Activated T-helper 1 cell treated with Interleukin-2 at 50 U/mL for 16 hours (primary cell): ENCODE results near the gene SLC22A7.

Experiments
- DNase-seq: peaks from one replicate; pipeline ENCODE4 v3.0.0-alpha.2; 2020; ENCODE audit warnings: low read depth

The SLC22A7 gene

DNA sequence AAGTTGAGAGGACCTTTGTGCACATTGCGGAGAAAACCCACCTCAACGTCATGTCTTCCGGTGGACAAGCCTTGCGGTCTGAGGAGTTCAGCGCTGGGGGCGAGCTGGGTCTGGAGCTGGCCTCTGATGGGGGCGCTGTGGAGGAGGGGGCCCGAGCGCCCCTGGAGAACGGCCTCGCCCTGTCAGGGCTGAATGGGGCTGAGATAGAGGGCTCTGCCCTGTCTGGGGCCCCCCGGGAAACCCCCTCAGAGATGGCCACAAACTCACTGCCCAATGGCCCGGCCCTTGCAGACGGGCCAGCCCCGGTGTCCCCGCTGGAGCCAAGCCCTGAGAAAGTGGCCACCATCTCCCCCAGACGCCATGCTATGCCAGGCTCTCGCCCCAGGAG, 14.6 kb upstream of the SLC22A7 start:
- no peak for DNase-seq

DNA sequence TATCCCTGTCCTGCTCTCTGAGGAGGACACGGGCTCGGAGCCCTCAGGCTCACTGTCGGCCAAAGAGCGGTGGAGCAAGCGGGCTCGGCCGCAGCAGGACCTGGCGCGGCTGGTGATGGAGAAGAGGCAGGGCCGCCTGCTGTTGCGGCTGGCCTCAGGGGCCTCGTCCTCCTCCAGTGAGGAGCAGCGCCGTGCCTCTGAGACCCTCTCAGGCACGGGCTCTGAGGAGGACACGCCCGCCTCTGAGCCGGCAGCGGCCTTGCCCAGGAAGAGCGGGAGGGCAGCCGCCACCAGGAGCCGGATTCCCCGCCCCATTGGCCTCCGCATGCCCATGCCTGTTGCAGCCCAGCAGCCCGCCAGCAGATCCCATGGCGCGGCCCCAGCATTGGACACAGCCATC, 14.2 kb upstream of the SLC22A7 start:
- no peak for DNase-seq

DNA sequence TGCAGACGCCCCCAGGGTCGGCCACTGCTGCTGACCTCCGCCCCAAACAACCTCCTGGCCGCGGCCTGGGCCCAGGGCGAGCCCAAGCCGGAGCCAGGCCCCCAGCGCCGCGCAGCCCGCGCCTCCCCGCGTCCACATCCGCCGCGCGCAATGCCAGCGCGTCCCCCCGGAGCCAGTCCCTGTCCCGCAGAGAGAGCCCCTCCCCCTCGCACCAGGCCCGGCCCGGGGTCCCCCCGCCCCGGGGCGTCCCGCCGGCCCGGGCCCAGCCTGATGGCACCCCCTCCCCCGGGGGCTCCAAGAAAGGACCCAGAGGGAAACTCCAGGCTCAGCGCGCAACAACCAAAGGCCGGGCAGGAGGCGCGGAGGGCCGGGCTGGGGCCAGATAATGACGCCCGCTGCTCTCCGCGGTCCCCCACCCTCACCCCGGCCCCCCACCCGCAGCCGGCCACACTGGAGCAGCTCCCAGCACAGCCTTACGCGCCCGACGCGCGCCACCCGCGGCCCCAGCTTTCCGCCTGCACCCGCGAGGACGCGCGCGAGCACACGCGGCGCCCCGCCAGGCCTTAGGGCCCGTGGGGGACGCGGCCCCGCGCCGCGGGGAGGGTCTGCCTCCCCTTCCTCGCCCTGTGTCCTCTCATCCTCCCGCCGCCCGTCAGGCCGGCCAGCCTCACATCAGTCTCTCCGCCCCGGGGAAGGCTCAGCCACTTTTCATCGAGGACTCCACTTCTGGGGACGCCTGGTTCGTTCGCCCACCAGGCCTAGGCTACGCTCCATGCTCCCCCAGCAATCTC, 12.9 kb upstream of the SLC22A7 start:
- DNase-seq: no peak

DNA sequence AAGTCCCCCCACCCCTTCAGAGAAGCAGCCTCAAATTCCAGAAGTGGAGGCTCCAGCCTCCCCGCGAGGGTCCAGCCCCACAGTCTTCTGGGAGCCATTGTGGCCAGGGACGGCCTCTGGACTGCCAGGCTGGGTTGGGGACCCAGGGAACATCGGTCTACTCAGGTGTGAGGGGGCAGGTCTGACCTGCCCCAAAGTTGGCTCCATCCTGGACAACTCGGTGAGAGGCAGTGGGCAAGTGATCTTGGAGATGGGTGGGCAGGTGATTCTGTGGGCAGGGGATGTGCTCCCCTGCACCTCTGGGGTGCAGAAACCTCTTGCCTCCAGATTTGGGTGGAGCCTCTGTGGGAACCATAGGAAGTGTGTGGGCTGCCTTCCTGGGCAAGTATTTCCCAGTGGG, 12.2 kb upstream of the SLC22A7 start:
- no peak for DNase-seq

DNA sequence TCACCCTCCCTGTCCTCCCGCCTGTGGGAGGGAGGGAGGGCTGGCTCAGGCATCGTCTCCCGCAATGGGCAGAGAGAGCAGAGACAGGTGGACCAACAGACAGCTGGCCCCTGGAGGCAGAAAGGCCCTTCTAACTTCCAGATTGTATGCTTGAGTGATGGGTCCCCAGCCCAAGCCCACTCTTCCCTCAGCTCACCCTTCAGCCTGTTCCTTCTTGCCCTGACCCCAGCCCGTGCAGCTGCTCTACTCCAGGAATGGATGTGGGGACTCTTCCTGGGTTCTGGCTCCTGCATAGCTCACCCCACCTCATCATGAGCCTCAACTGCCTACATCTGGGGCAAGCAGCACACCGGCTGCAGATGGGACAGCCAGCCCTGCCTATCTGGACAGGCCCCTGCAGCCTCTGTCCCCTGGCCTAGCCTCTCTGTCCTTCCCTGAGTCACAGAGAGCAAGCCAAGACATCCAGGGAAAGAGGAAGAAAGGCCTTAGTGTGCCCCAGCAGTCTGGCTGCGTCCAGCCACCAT, 11.5 kb upstream of the SLC22A7 start:
- no peak for DNase-seq

DNA sequence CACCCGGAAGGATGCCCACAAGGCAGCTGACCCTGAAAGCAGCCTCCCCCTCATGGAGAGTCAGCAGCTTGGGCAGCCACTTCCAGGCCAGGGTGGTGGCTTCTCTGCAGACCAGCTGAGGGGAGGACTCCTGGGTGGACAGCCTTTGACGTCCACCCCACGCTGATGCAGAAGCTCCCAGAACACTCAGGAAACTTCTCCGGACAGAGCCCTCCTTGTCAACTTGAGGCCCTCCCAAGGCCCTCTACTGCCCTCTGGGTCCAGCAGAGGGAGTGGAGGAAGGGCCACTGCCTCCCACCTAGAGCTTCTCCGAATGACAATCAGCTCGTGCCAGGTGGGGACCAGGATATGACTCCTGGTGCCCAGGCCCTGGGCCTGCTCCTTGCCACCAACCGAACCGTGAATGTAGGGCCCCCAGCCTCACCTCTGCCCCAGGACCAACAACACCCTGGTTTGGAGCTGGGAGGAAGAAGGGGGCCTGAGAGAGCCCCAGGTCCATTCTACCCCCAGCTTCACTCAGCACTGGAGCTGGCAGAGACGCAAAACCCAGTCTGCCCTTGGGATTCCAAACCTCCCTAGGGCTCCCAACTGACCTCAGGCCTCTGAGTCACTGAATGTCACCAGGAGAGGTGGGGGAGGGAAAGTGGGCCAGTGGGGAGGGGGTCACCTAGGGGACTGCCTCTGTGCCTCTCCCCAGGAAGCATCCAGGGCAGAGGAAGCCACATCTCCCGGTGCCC, 10.9 kb upstream of the SLC22A7 start:
- DNase-seq: no peak

DNA sequence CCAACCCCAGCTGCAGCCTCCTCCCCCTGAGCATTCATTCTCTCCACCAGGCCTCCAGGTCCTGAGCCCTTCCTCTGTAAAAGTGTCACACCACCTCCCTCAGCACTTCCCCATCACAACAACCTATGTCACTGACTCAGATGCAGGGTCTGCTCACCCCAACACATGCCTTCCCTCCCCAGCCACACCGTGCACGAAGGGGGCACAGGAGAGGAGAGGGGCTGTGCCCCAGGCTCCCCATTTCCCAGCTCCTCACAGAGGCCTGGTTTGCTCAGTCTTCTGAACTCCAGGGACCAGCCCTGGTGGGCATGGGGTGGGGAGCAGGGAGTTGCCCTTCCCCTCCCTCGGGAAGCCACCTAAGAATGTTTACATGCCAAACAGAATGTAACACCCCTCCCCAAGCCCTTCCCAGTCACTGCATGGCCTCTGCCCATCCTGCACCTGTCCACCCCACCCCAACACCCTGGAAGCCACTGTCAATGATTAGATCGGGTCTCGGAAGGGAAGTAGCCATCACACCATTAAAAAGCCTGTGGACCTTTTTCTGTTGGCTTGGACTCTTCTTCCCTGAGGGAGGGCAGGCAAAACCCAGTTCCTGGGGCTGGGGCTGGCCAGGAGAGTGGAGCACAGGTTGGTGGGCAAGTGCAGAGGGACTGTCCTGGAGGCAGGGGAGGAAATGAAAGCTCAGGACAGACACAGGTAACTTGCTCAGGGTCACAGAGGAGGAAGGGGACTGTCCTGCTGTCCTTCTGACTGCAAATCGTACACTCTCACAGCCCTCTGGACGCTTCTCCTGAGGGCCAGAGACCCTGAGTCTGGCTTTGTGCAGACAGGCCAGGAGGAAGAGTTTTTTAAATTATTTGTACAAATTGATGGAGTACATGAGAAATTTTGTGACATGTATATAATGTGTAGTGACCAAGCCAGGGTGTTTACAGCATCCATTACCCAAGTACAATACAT, 10.1 kb upstream of the SLC22A7 start:
- DNase-seq: no peak

DNA sequence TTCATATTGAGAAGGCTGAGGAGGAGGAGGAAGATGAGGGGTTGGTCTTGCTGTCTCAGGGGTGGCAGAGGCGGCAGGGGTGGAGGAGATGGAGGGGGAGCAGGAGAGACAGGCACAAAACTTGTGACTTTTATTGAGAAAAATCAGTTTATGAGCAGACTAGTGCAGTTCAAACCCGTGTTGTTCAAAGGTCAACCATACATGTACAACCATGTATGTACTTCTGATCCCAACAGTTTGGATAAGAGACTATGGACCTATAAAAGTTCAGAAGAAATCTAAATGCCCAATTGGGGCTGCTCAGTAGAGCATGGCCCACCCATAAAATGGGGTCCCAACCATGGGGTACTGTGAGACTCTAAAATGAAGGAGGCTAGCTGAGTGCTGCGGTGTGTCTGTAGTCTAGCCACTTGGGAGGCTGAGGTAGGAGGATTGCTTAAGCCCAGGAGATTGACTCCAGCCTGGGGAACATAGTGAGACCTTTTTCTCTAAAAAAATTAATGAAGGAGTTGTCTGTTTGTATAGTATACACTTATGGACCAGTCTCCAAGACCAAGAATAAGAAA, 7.6 kb upstream of the SLC22A7 start:
- no peak for DNase-seq

DNA sequence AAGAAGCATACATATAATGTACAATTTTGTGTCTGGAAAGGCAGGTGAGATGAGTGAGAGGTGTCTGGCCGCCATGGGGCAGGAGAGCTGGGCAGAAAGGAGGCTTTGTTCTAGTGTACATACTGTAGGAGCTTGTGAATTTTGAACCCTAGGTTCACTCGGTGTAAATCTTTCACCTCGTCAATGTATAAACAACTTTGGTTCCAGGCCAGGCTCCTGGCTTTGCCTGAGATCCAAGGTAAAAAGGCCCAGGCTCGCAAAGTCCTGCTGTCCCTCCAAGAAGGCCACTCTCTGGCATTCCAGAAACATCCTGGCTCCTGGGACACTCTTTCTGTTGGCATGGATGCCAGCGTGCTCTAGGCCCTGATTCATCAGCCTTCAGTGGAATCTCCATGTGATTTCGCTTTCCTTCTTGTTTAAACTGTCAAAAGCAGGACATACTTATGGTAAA, 7.1 kb upstream of the SLC22A7 start:
- DNase-seq: no peak

DNA sequence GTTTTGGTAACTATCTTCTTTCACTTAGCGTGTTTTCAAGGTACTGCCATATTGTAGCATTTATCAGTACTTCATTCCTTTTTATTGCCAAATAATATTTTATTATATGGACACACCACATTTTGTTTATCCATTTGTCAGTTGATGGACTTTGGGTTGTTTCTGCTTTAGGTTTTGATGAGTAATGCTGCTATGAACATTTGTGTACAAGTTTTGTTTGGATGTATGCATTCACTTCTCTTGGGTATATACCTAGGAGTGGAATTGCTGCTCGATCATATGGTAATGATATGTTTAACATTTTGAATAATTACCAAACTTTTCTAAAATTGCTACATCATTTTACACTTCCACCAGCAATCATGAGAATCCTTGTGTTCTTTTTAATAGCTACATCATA, 6.4 kb upstream of the SLC22A7 start:
- DNase-seq: no peak

DNA sequence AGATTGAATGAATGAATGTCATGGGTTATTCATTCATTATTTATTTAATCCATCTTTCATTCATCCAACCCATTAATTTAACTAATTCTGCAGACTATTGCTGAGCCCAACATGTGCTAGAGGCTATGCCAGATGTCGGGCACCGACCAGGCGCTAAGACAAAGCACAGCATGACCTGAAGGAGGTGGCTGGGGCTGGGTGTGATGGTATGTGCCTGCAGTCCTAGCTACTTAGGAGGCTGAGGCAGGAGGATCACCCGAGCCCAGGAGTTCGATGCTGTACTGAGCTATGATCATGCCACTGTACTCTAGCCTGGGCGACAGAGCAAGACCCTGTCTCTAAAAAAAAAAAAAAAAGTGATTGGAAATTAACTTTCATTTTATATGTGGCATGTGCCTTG, 5.7 kb upstream of the SLC22A7 start:
- no peak for DNase-seq

DNA sequence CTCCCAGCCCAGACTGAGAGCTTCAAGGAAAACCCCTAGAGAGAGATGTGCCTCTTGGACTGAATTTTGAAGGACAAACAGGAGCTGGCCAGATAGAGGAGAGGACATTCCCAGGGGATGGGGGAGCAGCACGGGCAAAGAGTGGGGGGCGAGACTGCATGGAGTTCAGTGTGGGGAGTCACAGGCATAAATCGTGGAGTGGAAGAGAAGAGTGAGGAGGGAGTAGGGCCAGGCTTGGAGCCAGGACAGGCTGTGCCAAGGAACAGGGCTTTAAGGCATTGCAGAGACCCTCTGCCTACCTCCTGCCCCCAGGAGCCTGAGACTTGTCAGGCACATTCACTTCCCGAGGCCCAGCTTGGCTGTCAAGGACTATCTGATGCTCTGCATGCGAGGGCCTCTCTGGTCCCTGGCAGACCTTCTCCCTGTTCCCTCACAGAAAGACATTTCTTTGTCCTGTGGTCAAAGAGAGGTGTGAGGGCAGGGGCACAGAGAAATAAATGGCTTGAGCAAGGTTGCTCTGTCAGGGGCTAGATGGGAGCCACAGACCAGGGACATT, 5.2 kb upstream of the SLC22A7 start:
- no peak for DNase-seq

DNA sequence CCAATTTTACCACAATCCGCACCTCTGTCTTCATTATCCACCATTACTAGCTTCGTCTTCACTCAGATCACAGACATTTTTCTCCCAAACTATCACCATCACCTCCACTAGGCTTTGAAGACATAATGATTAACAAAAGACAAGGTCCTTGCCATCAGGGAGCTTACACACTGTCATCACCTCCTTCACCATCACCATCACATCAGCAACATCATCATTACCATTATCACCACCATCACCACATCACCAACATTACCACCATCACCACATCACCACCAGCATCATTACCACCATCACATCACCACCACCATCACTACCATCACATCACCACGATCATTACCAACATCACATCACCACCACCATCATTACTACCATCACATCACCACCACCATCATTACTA, 4.4 kb upstream of the SLC22A7 start:
- no peak for DNase-seq

DNA sequence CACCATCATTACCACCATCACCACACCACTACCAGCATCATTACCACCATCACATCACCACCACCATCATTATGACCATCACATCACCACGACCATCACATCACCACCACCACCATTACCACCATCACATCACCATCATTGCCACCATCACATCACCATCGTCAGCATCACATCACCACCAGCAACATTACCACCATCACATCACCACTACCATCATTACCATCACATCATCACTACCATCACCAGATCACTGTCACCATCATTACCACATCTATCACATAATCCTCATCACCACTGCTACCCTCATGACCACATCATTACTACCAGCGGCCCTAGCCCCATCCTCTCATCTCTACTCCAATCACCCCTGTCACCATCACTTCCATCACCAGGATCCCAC, 3.5 kb upstream of the SLC22A7 start:
- no peak for DNase-seq

DNA sequence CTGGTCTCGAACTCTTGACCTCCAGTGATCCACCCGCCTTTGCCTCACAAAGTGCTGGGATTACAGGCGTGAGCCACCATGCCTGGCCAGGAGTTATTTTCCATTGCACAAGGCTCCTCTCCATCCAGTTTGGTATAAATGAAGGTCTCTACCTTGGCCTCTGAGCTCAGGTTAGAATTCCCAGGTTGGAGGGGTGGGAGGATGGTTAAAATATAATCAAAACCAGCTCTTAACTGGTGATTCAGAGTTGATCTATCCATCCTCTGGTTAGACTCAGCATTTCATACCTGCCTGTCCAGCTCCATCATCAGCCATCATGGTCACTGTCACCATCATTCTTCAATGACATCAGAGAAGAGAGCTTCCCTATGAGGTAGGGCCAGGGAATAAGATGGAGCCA, 2.6 kb upstream of the SLC22A7 start:
- DNase-seq: no peak

DNA sequence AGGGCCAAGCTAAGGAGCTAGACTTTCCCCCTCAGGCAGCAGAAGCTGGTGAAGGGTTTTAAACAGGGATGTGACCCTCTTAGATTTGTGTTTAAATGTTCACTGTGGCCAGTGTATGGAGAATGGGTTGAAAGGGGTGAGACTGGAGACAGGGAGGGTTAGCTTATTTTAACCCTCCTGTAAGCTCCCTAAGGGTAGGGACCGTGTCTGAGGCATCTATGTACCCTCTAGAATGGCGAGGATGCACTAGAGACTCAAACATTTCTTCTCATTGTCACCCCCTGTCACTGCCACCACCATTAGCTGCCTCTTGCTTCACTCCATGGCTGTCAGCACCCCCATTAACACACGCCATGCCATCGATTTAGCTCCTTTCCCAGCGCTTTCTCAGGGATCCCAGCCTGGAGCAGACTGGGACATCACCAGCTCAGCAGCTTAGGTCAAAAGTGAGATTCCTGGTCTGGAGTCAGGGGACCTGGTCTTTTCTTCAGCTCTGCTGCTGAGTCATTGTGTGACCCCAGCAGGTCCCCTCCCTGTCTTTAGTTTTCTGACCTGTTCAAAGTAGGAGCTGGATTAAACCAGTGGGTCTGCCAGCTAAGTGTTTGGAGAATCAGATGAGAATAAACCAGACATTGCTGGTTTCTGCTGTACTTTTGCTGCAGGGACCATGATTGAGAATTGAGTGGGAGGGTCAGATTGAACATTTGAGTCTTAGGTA, 1.1 kb upstream of the SLC22A7 start:
- DNase-seq: no peak

DNA sequence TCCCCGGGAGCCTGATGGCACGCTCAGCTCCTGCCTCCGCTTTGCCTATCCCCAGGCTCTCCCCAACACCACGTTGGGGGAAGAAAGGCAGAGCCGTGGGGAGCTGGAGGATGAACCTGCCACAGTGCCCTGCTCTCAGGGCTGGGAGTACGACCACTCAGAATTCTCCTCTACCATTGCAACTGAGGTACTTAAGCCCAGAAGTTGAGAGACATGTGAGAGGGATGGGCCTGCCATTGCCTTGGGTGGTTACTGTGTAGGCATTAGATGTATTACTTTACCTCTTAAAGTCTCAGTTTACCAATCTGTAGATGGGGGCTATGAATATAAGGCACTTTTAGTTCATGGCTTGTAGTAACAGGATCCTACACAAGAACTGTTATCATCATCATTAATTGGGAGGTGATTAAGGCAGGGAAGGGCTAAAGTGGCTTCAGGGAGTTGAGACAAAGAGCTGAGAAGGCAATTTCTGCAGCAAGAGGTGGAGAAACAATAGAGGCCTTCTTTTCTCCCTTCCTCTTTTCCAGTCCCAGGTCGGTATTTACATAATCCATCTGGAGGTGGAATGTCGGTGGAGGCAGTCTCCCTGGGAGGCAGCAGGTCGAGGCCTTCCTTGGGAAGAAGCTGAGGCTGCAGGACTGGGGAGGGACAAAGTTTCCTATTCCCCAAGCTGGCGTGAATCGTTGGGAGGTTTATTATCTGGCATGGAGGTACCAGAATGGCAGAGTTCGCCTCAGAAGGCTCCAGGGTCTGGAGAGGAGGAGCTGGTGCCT, 691 bp downstream of the SLC22A7 start:
- DNase-seq: no peak

DNA sequence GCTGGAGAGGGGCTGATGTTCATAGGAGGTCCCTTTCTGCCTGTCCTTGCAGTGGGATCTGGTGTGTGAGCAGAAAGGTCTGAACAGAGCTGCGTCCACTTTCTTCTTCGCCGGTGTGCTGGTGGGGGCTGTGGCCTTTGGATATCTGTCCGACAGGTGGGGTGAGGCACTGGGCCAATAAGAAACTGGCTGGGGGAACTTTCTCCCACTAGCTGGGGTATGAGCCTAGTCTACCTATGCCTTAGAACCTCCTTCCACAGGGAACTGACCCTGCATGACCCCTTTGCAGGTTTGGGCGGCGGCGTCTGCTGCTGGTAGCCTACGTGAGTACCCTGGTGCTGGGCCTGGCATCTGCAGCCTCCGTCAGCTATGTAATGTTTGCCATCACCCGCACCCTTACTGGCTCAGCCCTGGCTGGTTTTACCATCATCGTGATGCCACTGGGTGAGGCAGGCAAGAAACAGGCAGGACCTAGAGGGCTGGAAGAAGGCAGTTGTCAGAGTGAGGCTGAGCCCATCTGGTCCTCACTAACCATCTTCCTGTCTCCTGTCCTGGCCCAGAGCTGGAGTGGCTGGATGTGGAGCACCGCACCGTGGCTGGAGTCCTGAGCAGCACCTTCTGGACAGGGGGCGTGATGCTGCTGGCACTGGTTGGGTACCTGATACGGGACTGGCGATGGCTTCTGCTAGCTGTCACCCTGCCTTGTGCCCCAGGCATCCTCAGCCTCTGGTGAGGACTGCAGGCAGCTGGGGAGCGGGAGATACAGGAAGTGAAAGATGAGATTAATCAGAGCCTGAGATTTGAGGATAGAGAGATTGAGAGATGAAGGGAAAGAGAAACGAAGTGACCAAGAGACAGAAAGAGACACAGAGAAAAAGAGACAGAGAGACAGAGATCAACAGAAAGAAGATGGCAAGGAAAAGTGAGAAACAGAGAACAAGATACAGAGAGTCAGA, 1.6 kb downstream of the SLC22A7 start:
- DNase-seq: no peak
